Activated naive CD8-positive, alpha-beta T cell treated with anti-CD3 and anti-CD28 coated beads, Interleukin-2, amount 50 U/mL, for 24 hours (primary cell): ENCODE data around the gene CLOCK.
A peak's percentile ranks its signal among the peaks of the same experiment; 100 is the strongest.
"Not testable (repeated sequence)": the region's sequence is repeated elsewhere in the genome, so short reads cannot be mapped to it uniquely, and the experiment has no call there.

Experiments used
- ATAC-seq: fragments of 150-1000 bp; cut with Tn5 transposase; one replicate; pipeline ENCODE4 v1.10.0; 2021
- DNase-seq: peaks from one replicate; pipeline ENCODE4 v3.0.0; 2021
- H3K27ac Mint-ChIP-seq: one replicate; pipeline ENCODE4 v1.8.0; 2021; ENCODE audit warnings: mild to moderate bottlenecking, mixed read lengths
- H3K27me3 Mint-ChIP-seq: one replicate; pipeline ENCODE4 v1.8.0; 2021; ENCODE audit warnings: mixed read lengths
- H3K36me3 Mint-ChIP-seq: one replicate; pipeline ENCODE4 v1.8.0; 2021; ENCODE audit warnings: low read depth, mixed read lengths
- H3K4me1 Mint-ChIP-seq: one replicate; pipeline ENCODE4 v1.8.0; 2021; ENCODE audit warnings: mixed read lengths
- H3K4me3 Mint-ChIP-seq: one replicate; pipeline ENCODE4 v1.8.0; 2021; ENCODE audit warnings: mild to moderate bottlenecking, moderate library complexity, mixed read lengths
- H3K9me3 Mint-ChIP-seq: one replicate; pipeline ENCODE4 v1.8.0; 2021; ENCODE audit warnings: mixed read lengths

Gene CLOCK, protein sequence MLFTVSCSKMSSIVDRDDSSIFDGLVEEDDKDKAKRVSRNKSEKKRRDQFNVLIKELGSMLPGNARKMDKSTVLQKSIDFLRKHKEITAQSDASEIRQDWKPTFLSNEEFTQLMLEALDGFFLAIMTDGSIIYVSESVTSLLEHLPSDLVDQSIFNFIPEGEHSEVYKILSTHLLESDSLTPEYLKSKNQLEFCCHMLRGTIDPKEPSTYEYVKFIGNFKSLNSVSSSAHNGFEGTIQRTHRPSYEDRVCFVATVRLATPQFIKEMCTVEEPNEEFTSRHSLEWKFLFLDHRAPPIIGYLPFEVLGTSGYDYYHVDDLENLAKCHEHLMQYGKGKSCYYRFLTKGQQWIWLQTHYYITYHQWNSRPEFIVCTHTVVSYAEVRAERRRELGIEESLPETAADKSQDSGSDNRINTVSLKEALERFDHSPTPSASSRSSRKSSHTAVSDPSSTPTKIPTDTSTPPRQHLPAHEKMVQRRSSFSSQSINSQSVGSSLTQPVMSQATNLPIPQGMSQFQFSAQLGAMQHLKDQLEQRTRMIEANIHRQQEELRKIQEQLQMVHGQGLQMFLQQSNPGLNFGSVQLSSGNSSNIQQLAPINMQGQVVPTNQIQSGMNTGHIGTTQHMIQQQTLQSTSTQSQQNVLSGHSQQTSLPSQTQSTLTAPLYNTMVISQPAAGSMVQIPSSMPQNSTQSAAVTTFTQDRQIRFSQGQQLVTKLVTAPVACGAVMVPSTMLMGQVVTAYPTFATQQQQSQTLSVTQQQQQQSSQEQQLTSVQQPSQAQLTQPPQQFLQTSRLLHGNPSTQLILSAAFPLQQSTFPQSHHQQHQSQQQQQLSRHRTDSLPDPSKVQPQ

GRCh38 chr4:55546756-55547465 lies at the start of gene CLOCK:
TSS of gene CLOCK (minus strand) at chr4:55546909. CDS start at chr4:55482785, 64,124 bp downstream.
- ATAC-seq = peak; percentile 70
- peak; percentile 85 for DNase-seq
- Mint-ChIP-seq H3K9me3 (no peaks in the 10 kb centered on the region), H3K4me1 (peaks cover 61% of the 10 kb centered on the region), H3K4me3 (peak within 1 kb of the TSS; percentile 87), H3K27me3 (peaks cover 2% of the 10 kb centered on the region), H3K36me3 (no peaks in the 10 kb centered on the region), H3K27ac (peak within 1 kb of the TSS; percentile 87)

DNA sequence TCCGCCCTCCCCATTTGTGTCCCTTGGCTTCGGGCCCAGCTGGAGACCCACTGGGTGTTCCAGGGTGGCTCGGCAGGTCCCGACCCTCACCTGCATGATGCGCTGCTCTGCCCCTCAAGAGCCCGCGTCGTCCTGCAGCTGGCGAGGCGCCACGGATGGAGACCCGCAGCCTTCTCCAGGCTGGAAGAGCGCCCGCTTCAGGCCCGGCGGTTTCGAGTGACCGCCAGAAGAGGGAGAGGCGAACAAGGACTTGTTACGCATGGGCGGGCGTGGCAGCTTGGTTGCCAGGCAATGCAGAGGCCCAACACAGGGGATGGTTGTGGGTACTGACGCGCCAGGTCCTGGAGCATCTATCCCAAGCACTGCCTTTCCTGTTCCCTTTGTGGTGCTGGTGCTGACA lies 45.3 kb upstream of the CLOCK start, which contains the start of gene PDCL2:
Gene PDCL2 (minus strand): TSS at position 232 of the 400 bp plus-strand sequence. CDS start 136 bp downstream, at position 96.
- Mint-ChIP-seq H3K36me3 (no peaks in the 10 kb centered on the region), H3K4me1 (no peaks in the 10 kb centered on the region), H3K4me3 (no peak within 1 kb of the TSS), H3K27me3 (peaks cover 8% of the 10 kb centered on the region), H3K27ac (no peak within 1 kb of the TSS), H3K9me3 (peaks cover 7% of the 10 kb centered on the region)
- ATAC-seq = no peak
- no peak for DNase-seq

DNA sequence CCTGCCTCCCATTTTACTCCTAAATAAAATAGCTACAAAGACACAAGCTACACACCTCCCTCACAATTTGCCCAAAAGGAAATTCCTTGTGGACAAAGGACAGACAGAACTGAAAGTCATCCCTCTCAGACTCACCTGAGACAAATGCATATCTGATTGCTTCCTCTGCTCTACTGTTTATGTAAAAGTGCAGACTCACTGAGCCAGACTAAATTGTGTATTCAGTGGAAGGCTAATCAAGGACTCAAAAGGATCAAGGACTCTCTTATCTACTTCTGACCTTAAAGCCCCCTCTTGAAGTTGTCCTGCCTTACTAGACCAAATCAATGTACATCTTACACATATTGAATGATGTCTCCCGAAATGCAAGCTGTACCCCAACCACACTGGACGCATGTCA lies 41.5 kb upstream of the CLOCK start:
- peaks cover 21% of the 10 kb centered on the region for H3K27me3 Mint-ChIP-seq
- H3K4me3 Mint-ChIP-seq = no peak overlapping the region
- peaks cover 14% of the 10 kb centered on the region for H3K9me3 Mint-ChIP-seq
- H3K36me3 Mint-ChIP-seq = peaks cover 3% of the 10 kb centered on the region
- no peak for DNase-seq
- H3K27ac Mint-ChIP-seq = no peak overlapping the region
- no peaks in the 10 kb centered on the region for H3K4me1 Mint-ChIP-seq
- no peak for ATAC-seq

DNA sequence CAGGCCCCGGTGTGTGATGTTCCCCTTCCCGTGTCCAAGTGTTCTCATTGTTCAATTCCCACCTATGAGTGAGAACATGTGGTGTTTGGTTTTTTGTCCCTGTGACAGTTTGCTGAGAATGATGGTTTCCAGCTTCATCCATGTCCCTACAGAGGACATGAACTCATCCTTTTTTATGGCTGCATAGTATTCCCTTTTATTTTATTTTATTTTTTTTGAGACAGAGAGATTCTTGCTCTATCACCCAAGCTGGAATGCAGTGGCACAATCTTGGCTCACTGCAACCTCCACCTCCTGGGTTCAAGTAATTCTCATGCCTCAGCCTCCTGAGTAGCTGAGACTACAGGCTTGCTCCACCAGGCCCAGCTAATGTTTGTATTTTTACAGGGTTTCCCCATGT lies 36.1 kb upstream of the CLOCK start:
- H3K4me1 Mint-ChIP-seq = not testable (repeated sequence)

DNA sequence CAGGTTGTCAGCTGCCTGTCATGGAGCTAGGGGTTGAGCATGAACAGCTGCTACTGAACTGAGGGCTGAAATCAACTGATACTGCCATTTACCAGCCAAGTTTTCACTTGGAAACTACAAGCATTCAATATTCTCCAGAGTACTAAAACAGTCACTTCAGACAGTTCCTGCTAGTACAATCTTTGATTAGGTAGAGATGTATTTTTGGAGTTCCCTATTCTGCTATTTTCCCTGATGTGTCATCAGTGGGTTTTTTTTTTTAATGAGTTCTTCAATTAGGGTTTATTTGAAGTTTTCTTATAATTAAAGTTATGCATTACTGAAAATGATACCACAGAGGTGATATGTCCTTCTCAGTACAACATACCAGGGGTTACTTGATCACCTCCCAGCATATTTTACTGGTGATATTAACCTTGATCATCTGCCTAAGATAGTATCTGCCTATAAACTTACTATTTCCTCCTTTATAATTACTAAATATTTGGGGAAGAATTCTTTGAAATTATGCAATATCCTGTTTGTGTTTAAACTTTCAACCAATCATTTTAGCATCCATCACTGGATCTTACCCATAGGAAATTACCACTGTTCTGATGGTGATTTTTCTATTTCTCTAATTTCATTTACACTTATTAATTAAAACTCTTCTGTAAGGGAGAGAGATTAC lies 31.8 kb upstream of the CLOCK start:
- DNase-seq (no peak), ATAC-seq (no peak)
- Mint-ChIP-seq H3K9me3 (peaks cover 39% of the 10 kb centered on the region), H3K4me3 (no peak overlapping the region), H3K27ac (no peak overlapping the region), H3K36me3 (peaks cover 12% of the 10 kb centered on the region), H3K27me3 (peaks cover 16% of the 10 kb centered on the region), H3K4me1 (peaks cover 11% of the 10 kb centered on the region)

More for the DNA sequence above, 36.1 kb upstream of the CLOCK start:
- H3K27ac Mint-ChIP-seq, H3K4me3 Mint-ChIP-seq, DNase-seq, H3K36me3 Mint-ChIP-seq, ATAC-seq: not testable (repeated sequence)
- peaks cover 14% of the 10 kb centered on the region for H3K9me3 Mint-ChIP-seq
- peaks cover 23% of the 10 kb centered on the region for H3K27me3 Mint-ChIP-seq

GRCh38 chr4:55575513-55575912 lies 28.8 kb upstream of the CLOCK start:
- peaks cover 33% of the 10 kb centered on the region for H3K9me3 Mint-ChIP-seq
- no peak for DNase-seq
- peaks cover 10% of the 10 kb centered on the region for H3K27me3 Mint-ChIP-seq
- H3K36me3 Mint-ChIP-seq = peaks cover 10% of the 10 kb centered on the region
- no peak overlapping the region for H3K27ac Mint-ChIP-seq
- no peak for ATAC-seq
- H3K4me3 Mint-ChIP-seq = no peak overlapping the region
- peaks cover 13% of the 10 kb centered on the region for H3K4me1 Mint-ChIP-seq

DNA sequence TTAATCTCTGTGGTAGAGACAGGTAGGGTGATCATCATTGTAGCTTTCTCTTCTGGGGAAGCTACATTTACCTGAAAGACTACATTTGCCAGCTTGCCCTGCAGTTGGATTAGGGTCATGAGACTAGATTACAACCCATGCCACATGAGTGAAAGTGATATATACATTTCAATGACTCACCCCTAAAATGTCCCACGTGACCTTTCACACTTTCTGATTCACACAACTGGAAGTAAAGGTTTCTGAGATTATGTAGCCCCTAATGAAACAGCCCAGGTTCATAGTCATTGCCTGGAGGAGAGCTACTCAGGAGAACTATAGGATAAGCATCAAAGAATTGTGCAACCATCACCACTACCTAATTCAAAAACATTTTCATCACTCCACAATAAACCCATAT lies 27.5 kb upstream of the CLOCK start:
- DNase-seq (no peak), ATAC-seq (peak; percentile 92)
- peaks cover 7% of the 10 kb centered on the region for H3K27me3 Mint-ChIP-seq
- H3K9me3 Mint-ChIP-seq = peaks cover 33% of the 10 kb centered on the region
- H3K27ac Mint-ChIP-seq = peak overlapping the region; percentile 77
- H3K4me1 Mint-ChIP-seq = peaks cover 13% of the 10 kb centered on the region
- H3K36me3 Mint-ChIP-seq = peaks cover 10% of the 10 kb centered on the region
- H3K4me3 Mint-ChIP-seq = peak overlapping the region; percentile 35

DNA sequence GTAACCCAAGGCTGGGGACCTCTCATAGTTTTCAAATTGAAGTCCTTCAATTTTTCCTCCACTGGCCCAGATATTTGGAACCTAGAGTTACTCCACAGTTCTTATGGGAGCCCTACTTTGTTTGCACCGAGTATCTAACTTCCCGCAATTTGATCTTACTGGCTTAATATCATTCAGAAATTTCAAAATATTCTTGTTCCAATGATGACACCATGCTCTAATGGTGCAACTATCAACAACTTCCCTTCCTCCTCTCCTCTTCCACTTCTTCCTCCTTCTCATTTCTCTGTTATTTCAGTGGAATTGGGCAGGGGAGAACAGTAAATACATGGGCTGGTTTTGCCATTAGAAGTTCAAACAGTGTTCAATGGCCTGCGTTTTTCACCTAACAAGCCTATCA lies 25.1 kb upstream of the CLOCK start:
- ATAC-seq = no peak
- peaks cover 4% of the 10 kb centered on the region for H3K27me3 Mint-ChIP-seq
- no peak overlapping the region for H3K27ac Mint-ChIP-seq
- peaks cover 23% of the 10 kb centered on the region for H3K9me3 Mint-ChIP-seq
- peaks cover 10% of the 10 kb centered on the region for H3K36me3 Mint-ChIP-seq
- H3K4me1 Mint-ChIP-seq = peaks cover 13% of the 10 kb centered on the region
- DNase-seq = no peak
- H3K4me3 Mint-ChIP-seq = no peak overlapping the region

DNA sequence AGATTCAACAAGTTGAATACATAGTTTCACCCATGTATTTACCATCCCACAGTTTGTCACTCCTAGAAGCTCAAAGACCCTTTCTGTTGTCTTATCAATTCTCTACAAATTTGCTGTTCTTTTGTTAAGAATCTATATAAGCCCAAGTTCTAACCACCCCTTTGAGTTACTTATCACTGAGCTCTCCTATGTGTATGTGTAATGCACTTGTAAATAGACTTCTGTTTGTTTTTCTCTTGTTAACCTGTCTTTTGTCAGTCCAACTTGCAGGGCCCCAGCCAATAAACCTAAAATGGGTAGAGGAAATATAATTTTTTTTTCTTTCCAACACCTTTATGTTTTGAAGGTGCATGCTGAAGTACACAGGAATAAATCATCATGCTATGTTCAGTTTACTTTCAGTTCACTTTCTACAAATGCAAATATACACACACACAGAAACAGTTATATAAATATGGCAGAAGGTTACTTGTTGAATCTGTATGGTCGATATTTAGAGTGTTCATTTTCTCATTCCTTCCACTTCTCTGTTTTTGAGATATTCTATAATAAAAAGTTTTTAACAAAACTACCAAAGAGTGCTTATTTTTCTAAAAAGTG lies 22.3 kb upstream of the CLOCK start:
- Mint-ChIP-seq H3K36me3 (no peaks in the 10 kb centered on the region), H3K4me1 (peaks cover 3% of the 10 kb centered on the region), H3K9me3 (no peaks in the 10 kb centered on the region), H3K27ac (no peak overlapping the region), H3K27me3 (peaks cover 3% of the 10 kb centered on the region), H3K4me3 (no peak overlapping the region)
- ATAC-seq = no peak
- no peak for DNase-seq

DNA sequence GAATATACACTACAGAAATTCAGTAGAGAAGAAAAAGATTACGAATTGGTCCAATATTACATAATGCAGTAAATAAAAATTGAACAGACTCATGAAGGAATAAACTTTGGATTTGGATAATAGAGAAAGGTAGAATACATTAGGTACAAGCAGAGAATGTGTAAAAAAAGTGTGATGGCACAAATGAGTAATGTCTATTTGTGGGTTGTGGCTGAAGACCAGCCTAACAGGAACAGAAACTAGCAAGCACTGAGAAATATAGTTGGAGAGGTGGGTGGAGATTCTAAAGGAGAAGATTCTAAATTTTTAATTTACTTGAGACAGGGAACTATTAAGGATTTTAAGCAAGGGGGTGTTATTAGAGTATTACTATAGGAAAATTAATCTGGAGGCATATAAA lies 15.2 kb upstream of the CLOCK start:
- Mint-ChIP-seq H3K27ac (peak overlapping the region; percentile 36), H3K4me3 (no peak overlapping the region), H3K9me3 (peaks cover 4% of the 10 kb centered on the region), H3K36me3 (peaks cover 4% of the 10 kb centered on the region), H3K27me3 (peaks cover 17% of the 10 kb centered on the region), H3K4me1 (peaks cover 15% of the 10 kb centered on the region)
- DNase-seq (no peak), ATAC-seq (peak; percentile 88)

GRCh38 chr4:55560096-55560495 lies 13.4 kb upstream of the CLOCK start:
- Mint-ChIP-seq H3K4me3 (no peak overlapping the region), H3K27ac (no peak overlapping the region), H3K4me1 (peaks cover 15% of the 10 kb centered on the region), H3K27me3 (peaks cover 19% of the 10 kb centered on the region), H3K9me3 (peaks cover 4% of the 10 kb centered on the region), H3K36me3 (peaks cover 4% of the 10 kb centered on the region)
- ATAC-seq (no peak), DNase-seq (no peak)

- Mint-ChIP-seq H3K9me3 (peaks cover 4% of the 10 kb centered on the region), H3K27me3 (peaks cover 20% of the 10 kb centered on the region), H3K27ac (no peak overlapping the region), H3K4me1 (peaks cover 17% of the 10 kb centered on the region), H3K4me3 (no peak overlapping the region), H3K36me3 (peaks cover 4% of the 10 kb centered on the region)
- ATAC-seq (no peak), DNase-seq (no peak)
Measured at GRCh38 chr4:55554453-55555030, 7.8 kb upstream of the CLOCK start.

GRCh38 chr4:55553441-55554201 lies 6.9 kb upstream of the CLOCK start:
- peak; percentile 37 for ATAC-seq
- Mint-ChIP-seq H3K27ac (no peak overlapping the region), H3K36me3 (peaks cover 4% of the 10 kb centered on the region), H3K27me3 (peaks cover 17% of the 10 kb centered on the region), H3K4me3 (no peak overlapping the region), H3K4me1 (peaks cover 25% of the 10 kb centered on the region), H3K9me3 (peaks cover 4% of the 10 kb centered on the region)
- DNase-seq = no peak
